Thyroid gland (tissue), 4 donors: ENCODE results near the gene TRAP1.

Experiments used
- POLR2A ChIP-seq, 2 donors: fragments of 450-650 bp; IDR thresholded peaks; one replicate each; pipeline ENCODE4 v1.6.1; 2017; ENCODE audit warnings: antibody characterized with exemption in 2 of 2, mild to moderate bottlenecking in 2 of 2, moderate library complexity in 1 of 2
- TF ChIP-seq, protein P1 (sequence below), 6 experiments: fragments of 200-600 bp in 3 of 6; fragments of 450-650 bp in 3 of 6; sonication (generic) in 3 of 6; IDR thresholded peaks; one replicate each; pipeline ENCODE4 v1.5.1; 2016 to 2019; ENCODE audit warnings: antibody characterized with exemption in 6 of 6, mild to moderate bottlenecking in 2 of 6, inconsistent platforms in 1 of 6, moderate library complexity in 1 of 6

DNA sequence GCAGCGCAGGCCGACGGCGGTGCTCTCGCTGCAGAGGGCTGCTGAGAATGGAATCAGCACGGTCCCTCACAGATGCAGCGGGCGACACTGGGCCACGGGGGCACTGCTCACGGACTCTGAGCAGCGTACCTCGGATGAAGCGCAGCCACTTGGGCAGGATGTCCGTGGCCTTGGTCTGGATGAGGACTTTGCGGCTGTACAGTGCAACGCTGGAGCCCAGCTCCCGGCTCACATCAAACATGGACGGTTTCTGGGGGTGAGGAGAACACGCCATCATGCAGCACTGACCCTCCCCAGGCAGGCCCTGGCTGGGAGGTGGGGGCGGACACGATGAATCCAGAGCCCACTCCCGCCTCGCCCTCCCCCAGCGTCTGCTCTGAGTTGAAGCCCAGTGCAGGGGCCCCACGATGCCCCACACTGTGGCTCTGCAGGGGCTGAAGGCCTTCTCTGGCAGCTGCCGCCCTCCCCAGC lies 44.7 kb downstream of the TRAP1 start:
- TF ChIP-seq, protein P1, sequence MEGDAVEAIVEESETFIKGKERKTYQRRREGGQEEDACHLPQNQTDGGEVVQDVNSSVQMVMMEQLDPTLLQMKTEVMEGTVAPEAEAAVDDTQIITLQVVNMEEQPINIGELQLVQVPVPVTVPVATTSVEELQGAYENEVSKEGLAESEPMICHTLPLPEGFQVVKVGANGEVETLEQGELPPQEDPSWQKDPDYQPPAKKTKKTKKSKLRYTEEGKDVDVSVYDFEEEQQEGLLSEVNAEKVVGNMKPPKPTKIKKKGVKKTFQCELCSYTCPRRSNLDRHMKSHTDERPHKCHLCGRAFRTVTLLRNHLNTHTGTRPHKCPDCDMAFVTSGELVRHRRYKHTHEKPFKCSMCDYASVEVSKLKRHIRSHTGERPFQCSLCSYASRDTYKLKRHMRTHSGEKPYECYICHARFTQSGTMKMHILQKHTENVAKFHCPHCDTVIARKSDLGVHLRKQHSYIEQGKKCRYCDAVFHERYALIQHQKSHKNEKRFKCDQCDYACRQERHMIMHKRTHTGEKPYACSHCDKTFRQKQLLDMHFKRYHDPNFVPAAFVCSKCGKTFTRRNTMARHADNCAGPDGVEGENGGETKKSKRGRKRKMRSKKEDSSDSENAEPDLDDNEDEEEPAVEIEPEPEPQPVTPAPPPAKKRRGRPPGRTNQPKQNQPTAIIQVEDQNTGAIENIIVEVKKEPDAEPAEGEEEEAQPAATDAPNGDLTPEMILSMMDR (IDR thresholded peaks at IDR 0.05): no peak
- no peak for TF ChIP-seq POLR2A (IDR thresholded peaks at IDR 0.05)
